ENCODE results near the gene ASPN.

Gene ASPN

DNA sequence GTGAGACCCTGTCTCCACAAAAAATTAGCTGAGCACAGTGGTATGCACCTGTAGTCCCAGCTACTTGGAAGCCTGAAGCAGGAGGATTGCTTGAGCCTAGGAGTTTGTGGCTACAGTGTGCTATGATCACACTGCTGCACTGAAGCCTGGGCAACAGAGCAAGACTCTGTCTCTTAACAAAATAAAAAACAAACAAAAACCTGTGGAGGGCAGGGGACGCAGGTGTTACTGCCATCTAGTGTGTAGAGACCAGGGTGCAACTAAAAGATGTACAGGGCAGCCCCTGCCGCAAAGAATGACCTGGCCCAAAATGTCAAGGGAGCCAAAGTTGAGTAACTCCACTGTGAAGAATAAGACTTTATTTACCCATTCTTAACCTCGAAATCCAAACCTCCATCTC is 27.1 kb downstream of the ASPN start:
- Histone ChIP-seq H3K23ac (ENCODE audit: low read length in 2 of 2) (no peak overlapping the region), H2BK15ac (ENCODE audit: low read depth, poor library complexity, severe bottlenecking) (no peak overlapping the region), H3K4me3 (ENCODE audit: insufficient read depth in 1 of 2, low read depth in 1 of 2, low read length in 2 of 2) (no peak overlapping the region), H2AK5ac (ENCODE audit: low read length, severe bottlenecking) (no peak overlapping the region), H3K14ac (ENCODE audit: low read length in 2 of 2) (no peak overlapping the region), H3K27me3 (ENCODE audit: control insufficient read depth in 1 of 2, insufficient read depth in 1 of 2, low read length in 2 of 2) (no peaks in the 10 kb centered on the region), H3K27ac (ENCODE audit: low read length, poor library complexity, severe bottlenecking) (no peak overlapping the region), H3K9ac (ENCODE audit: low read length) (no peak overlapping the region), H3K36me3 (ENCODE audit: control insufficient read depth in 1 of 2, insufficient read depth in 2 of 2, low read depth in 1 of 2, low read length in 2 of 2) (peaks cover 0 to 6% of the 10 kb centered on the region in 2 experiments), H3K4me1 (ENCODE audit: control insufficient read depth, insufficient read depth, low read depth, low read length) (no peaks in the 10 kb centered on the region), H3K18ac (ENCODE audit: low read depth in 1 of 2, low read length in 2 of 2) (no peak overlapping the region), H2BK12ac (ENCODE audit: low read length in 2 of 2) (no peak overlapping the region), H3K4me2 (ENCODE audit: low read length, poor library complexity, severe bottlenecking) (no peak overlapping the region), H3K9me3 (ENCODE audit: control insufficient read depth, low read length) (no peaks in the 10 kb centered on the region), H4K91ac (ENCODE audit: low read length) (no peak overlapping the region), H4K8ac (ENCODE audit: low read length) (no peak overlapping the region), H3K79me1 (replicated peaks; ENCODE audit: low read length, poor library complexity, severe bottlenecking) (no peaks in the 10 kb centered on the region), H2BK5ac (ENCODE audit: low read depth, low read length, poor library complexity, severe bottlenecking) (no peak overlapping the region), H2BK120ac (ENCODE audit: low read depth, low read length) (no peak overlapping the region), H3K4ac (ENCODE audit: low read depth in 1 of 2, low read length in 2 of 2) (no peak overlapping the region), H2AFZ (ENCODE audit: low read depth, low read length) (no peak overlapping the region)
- DNase-seq: no peak
- WGBS: 69% methylated on average over 2 of the region's 3 CpGs

DNA sequence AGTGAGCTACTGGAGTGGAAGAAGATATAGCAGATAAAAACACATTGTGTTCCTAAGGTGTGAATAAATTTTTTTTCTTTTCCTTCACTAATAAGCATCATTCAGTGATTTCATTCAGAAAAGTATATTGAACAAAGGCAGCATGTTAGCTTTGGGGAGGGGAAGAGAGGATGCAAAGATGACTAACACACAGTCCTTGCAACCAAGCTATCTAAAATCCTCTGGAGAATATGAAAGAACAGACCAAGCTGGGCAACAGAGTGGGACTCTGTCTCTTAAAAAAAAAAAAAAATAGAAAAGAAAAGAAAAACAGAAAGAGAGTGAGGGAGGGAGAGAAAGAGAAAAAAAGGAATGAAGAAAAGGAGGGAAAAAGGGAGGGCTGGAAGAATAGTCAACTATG is 35.8 kb downstream of the ASPN start:
- H4K91ac ChIP-seq (ENCODE audit: low read length): no peak overlapping the region
- H4K8ac ChIP-seq (ENCODE audit: low read length): no peak overlapping the region
- H3K4me2 ChIP-seq (ENCODE audit: low read length, poor library complexity, severe bottlenecking): no peak overlapping the region
- H2AK5ac ChIP-seq (ENCODE audit: low read length, severe bottlenecking): no peak overlapping the region
- no peak overlapping the region for H3K18ac ChIP-seq (ENCODE audit: low read depth in 1 of 2, low read length in 2 of 2)
- H3K79me1 ChIP-seq (replicated peaks; ENCODE audit: low read length, poor library complexity, severe bottlenecking): peaks cover 1% of the 10 kb centered on the region
- no peak overlapping the region for H3K4me3 ChIP-seq (ENCODE audit: insufficient read depth in 1 of 2, low read depth in 1 of 2, low read length in 2 of 2)
- no peaks in the 10 kb centered on the region for H3K4me1 ChIP-seq (ENCODE audit: control insufficient read depth, insufficient read depth, low read depth, low read length)
- H3K4ac ChIP-seq (ENCODE audit: low read depth in 1 of 2, low read length in 2 of 2): no peak overlapping the region
- no peak overlapping the region for H2BK120ac ChIP-seq (ENCODE audit: low read depth, low read length)
- no peak overlapping the region for H3K27ac ChIP-seq (ENCODE audit: low read length, poor library complexity, severe bottlenecking)
- H3K23ac ChIP-seq (ENCODE audit: low read length in 2 of 2): no peak overlapping the region
- H2BK15ac ChIP-seq (ENCODE audit: low read depth, poor library complexity, severe bottlenecking): no peak overlapping the region
- H3K9me3 ChIP-seq (ENCODE audit: control insufficient read depth, low read length): no peaks in the 10 kb centered on the region
- peak overlapping the region; percentile 21 for H3K9ac ChIP-seq (ENCODE audit: low read length)
- no peak overlapping the region for H2AFZ ChIP-seq (ENCODE audit: low read depth, low read length)
- H3K14ac ChIP-seq (ENCODE audit: low read length in 2 of 2): no peak overlapping the region
- H2BK5ac ChIP-seq (ENCODE audit: low read depth, low read length, poor library complexity, severe bottlenecking): no peak overlapping the region
- no peaks in the 10 kb centered on the region for H3K27me3 ChIP-seq (ENCODE audit: control insufficient read depth in 1 of 2, insufficient read depth in 1 of 2, low read length in 2 of 2)
- DNase-seq: no peak
- no peak overlapping the region for H2BK12ac ChIP-seq (ENCODE audit: low read length in 2 of 2)
- H3K36me3 ChIP-seq (ENCODE audit: control insufficient read depth in 1 of 2, insufficient read depth in 2 of 2, low read depth in 1 of 2, low read length in 2 of 2): no peaks in the 10 kb centered on the region

DNA sequence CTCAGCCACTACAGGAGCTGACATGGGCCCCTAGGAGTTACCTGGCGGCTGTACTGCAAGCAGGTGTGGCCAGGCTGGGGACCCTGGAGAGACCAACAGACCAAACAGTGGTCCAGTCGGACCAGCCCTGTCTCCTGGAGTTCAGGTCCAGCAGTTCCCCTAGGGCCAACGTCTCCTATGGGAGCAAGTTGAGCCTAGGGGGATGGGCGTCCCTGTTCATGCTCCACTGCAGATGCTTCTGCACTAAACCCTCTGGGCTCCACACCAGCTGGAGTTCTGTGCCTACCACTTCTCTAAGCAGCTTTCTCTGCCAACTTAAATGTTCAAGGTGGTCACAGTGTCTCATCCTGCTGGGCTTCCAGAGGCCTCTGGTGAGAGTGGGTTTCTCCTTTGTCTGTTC is 37.5 kb downstream of the ASPN start:
- Histone ChIP-seq H3K4me1 (ENCODE audit: control insufficient read depth, insufficient read depth, low read depth, low read length) (no peaks in the 10 kb centered on the region), H3K9me3 (ENCODE audit: control insufficient read depth, low read length) (no peaks in the 10 kb centered on the region), H4K91ac (ENCODE audit: low read length) (peak overlapping the region; percentile 61), H3K14ac (ENCODE audit: low read length in 2 of 2) (no peak overlapping the region), H2BK12ac (ENCODE audit: low read length in 2 of 2) (no peak overlapping the region), H2BK5ac (ENCODE audit: low read depth, low read length, poor library complexity, severe bottlenecking) (no peak overlapping the region), H3K9ac (ENCODE audit: low read length) (no peak overlapping the region), H3K4me2 (ENCODE audit: low read length, poor library complexity, severe bottlenecking) (no peak overlapping the region), H3K4me3 (ENCODE audit: insufficient read depth in 1 of 2, low read depth in 1 of 2, low read length in 2 of 2) (no peak overlapping the region), H3K4ac (ENCODE audit: low read depth in 1 of 2, low read length in 2 of 2) (no peak overlapping the region), H2BK15ac (ENCODE audit: low read depth, poor library complexity, severe bottlenecking) (no peak overlapping the region), H3K79me1 (replicated peaks; ENCODE audit: low read length, poor library complexity, severe bottlenecking) (peaks cover 1% of the 10 kb centered on the region), H3K23ac (ENCODE audit: low read length in 2 of 2) (no peak overlapping the region), H2AFZ (ENCODE audit: low read depth, low read length) (no peak overlapping the region), H2BK120ac (ENCODE audit: low read depth, low read length) (no peak overlapping the region), H3K27ac (ENCODE audit: low read length, poor library complexity, severe bottlenecking) (no peak overlapping the region), H2AK5ac (ENCODE audit: low read length, severe bottlenecking) (no peak overlapping the region), H3K36me3 (ENCODE audit: control insufficient read depth in 1 of 2, insufficient read depth in 2 of 2, low read depth in 1 of 2, low read length in 2 of 2) (no peaks in the 10 kb centered on the region), H3K27me3 (ENCODE audit: control insufficient read depth in 1 of 2, insufficient read depth in 1 of 2, low read length in 2 of 2) (no peaks in the 10 kb centered on the region), H4K8ac (ENCODE audit: low read length) (no peak overlapping the region), H3K18ac (ENCODE audit: low read depth in 1 of 2, low read length in 2 of 2) (no peak overlapping the region)
- no peak for DNase-seq
- WGBS: 92% methylated on average over 4 of the region's 4 CpGs

DNA sequence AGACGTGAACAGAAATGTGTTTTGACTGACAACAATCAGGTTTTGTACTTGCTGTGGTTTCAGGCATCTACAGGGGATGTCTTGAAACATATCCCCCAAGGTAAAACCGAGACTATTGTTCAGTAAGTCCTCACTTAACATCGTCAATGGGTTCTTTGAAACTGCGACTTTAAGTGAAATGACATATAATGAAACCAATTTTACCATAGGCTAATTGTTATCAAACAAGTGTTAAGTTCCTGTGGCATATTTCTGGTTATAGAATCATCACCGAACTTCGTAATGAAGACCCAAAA is 41.6 kb downstream of the ASPN start:
- Histone ChIP-seq H3K18ac (ENCODE audit: low read depth in 1 of 2, low read length in 2 of 2) (no peak overlapping the region), H2BK15ac (ENCODE audit: low read depth, poor library complexity, severe bottlenecking) (no peak overlapping the region), H3K27me3 (ENCODE audit: control insufficient read depth in 1 of 2, insufficient read depth in 1 of 2, low read length in 2 of 2) (no peaks in the 10 kb centered on the region), H3K4me3 (ENCODE audit: insufficient read depth in 1 of 2, low read depth in 1 of 2, low read length in 2 of 2) (no peak overlapping the region), H2BK12ac (ENCODE audit: low read length in 2 of 2) (no peak overlapping the region), H3K9ac (ENCODE audit: low read length) (no peak overlapping the region), H3K14ac (ENCODE audit: low read length in 2 of 2) (no peak overlapping the region), H4K91ac (ENCODE audit: low read length) (no peak overlapping the region), H3K23ac (ENCODE audit: low read length in 2 of 2) (no peak overlapping the region), H2BK5ac (ENCODE audit: low read depth, low read length, poor library complexity, severe bottlenecking) (no peak overlapping the region), H2BK120ac (ENCODE audit: low read depth, low read length) (no peak overlapping the region), H4K8ac (ENCODE audit: low read length) (no peak overlapping the region), H3K27ac (ENCODE audit: low read length, poor library complexity, severe bottlenecking) (no peak overlapping the region), H3K4me1 (ENCODE audit: control insufficient read depth, insufficient read depth, low read depth, low read length) (no peaks in the 10 kb centered on the region), H3K4me2 (ENCODE audit: low read length, poor library complexity, severe bottlenecking) (no peak overlapping the region), H2AFZ (ENCODE audit: low read depth, low read length) (no peak overlapping the region), H3K4ac (ENCODE audit: low read depth in 1 of 2, low read length in 2 of 2) (no peak overlapping the region), H3K36me3 (ENCODE audit: control insufficient read depth in 1 of 2, insufficient read depth in 2 of 2, low read depth in 1 of 2, low read length in 2 of 2) (no peaks in the 10 kb centered on the region), H3K9me3 (ENCODE audit: control insufficient read depth, low read length) (no peaks in the 10 kb centered on the region), H2AK5ac (ENCODE audit: low read length, severe bottlenecking) (no peak overlapping the region), H3K79me1 (replicated peaks; ENCODE audit: low read length, poor library complexity, severe bottlenecking) (no peaks in the 10 kb centered on the region)
- WGBS: 90% methylated on average over 3 of the region's 6 CpGs
- no peak for DNase-seq

Measured in mesenchymal stem cell (in vitro differentiated cells and primary cell).